Measurements from ENCODE around the gene PON1. TPM values are rescaled to one million over a fixed set of nuclear protein-coding genes. Genes with fewer than 3 reads are reported as not detected.

The PON1 gene
- total RNA-seq, 1 donor from 2014 or later: not detected

DNA sequence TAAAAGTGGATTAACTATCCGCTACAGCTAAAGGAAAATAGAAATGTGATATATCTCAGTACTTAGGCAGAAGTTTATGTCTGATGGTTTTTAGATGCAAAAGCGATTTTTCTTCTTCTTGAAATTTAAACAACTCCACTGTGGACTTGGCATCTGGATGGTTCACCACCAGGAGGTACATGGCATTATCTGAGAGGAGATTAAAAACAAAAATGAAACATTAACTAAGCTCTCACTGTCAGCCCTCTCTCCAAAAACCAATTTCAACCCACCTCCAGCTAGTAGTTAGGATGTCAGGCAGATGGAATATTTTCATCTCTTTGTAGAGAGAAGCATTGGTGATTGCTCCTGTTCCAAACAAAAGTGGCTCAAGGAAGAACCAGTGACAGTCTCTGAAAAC is 12.9 kb downstream of the PON1 start:
- H3K4me1 ChIP-seq: no peaks in the 10 kb centered on the region
- H3K36me3 ChIP-seq: no peaks in the 10 kb centered on the region
- intact Hi-C loops (cut with micrococcal nuclease): no loop called here
- no peaks in the 10 kb centered on the region for H3K27me3 ChIP-seq (ENCODE audit: low read depth)
- H3K27ac ChIP-seq (replicated peaks): no peak overlapping the region
- TF ChIP-seq, protein P1, sequence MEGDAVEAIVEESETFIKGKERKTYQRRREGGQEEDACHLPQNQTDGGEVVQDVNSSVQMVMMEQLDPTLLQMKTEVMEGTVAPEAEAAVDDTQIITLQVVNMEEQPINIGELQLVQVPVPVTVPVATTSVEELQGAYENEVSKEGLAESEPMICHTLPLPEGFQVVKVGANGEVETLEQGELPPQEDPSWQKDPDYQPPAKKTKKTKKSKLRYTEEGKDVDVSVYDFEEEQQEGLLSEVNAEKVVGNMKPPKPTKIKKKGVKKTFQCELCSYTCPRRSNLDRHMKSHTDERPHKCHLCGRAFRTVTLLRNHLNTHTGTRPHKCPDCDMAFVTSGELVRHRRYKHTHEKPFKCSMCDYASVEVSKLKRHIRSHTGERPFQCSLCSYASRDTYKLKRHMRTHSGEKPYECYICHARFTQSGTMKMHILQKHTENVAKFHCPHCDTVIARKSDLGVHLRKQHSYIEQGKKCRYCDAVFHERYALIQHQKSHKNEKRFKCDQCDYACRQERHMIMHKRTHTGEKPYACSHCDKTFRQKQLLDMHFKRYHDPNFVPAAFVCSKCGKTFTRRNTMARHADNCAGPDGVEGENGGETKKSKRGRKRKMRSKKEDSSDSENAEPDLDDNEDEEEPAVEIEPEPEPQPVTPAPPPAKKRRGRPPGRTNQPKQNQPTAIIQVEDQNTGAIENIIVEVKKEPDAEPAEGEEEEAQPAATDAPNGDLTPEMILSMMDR (IDR thresholded peaks at IDR 0.05; ENCODE audit: borderline replicate concordance): no peak
- no peak for DNase-seq
- no peak overlapping the region for H3K4me3 ChIP-seq
- H3K9me3 ChIP-seq (replicated peaks): no peaks in the 10 kb centered on the region

GRCh38 chr7:95309951-95310350 is 14.4 kb downstream of the PON1 start:
- TF ChIP-seq, protein P1 (IDR thresholded peaks at IDR 0.05; ENCODE audit: borderline replicate concordance): no peak
- intact Hi-C loops (cut with micrococcal nuclease): no loop called here
- DNase-seq: no peak

DNA sequence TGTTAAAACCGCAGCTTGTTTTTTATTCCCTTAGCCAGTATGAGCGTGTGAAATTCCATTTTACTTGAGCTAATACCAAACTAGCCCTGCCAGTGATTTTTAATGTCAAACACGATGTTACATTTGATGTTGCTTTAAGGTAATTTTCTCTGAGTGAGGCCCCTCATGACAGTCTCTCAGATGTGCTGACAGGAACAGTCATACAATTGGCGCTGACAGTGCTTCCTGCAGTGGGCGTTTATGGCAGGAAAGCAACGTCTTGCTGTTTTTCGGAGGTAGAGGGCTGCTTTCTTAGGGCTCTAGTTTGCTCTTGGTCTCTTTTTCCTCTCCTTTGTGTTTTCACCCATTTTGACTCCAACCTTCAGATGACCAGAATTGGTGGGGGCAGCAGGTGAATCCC is 19.3 kb downstream of the PON1 start:
- Histone ChIP-seq H3K27me3 (ENCODE audit: low read depth) (no peaks in the 10 kb centered on the region), H3K4me3 (no peak overlapping the region), H3K4me1 (no peaks in the 10 kb centered on the region), H3K27ac (replicated peaks) (no peak overlapping the region), H3K9me3 (replicated peaks) (no peaks in the 10 kb centered on the region), H3K36me3 (no peaks in the 10 kb centered on the region)
- no peak for DNase-seq
- intact Hi-C loops (cut with micrococcal nuclease): no loop called here
- TF ChIP-seq, protein P1 (IDR thresholded peaks at IDR 0.05; ENCODE audit: borderline replicate concordance): no peak

More at GRCh38 chr7:95309951-95310350, 14.4 kb downstream of the PON1 start:
- Histone ChIP-seq H3K4me1 (no peaks in the 10 kb centered on the region), H3K9me3 (replicated peaks) (no peaks in the 10 kb centered on the region), H3K27ac (replicated peaks) (no peak overlapping the region), H3K4me3 (no peak overlapping the region), H3K36me3 (no peaks in the 10 kb centered on the region), H3K27me3 (ENCODE audit: low read depth) (no peaks in the 10 kb centered on the region)

DNA sequence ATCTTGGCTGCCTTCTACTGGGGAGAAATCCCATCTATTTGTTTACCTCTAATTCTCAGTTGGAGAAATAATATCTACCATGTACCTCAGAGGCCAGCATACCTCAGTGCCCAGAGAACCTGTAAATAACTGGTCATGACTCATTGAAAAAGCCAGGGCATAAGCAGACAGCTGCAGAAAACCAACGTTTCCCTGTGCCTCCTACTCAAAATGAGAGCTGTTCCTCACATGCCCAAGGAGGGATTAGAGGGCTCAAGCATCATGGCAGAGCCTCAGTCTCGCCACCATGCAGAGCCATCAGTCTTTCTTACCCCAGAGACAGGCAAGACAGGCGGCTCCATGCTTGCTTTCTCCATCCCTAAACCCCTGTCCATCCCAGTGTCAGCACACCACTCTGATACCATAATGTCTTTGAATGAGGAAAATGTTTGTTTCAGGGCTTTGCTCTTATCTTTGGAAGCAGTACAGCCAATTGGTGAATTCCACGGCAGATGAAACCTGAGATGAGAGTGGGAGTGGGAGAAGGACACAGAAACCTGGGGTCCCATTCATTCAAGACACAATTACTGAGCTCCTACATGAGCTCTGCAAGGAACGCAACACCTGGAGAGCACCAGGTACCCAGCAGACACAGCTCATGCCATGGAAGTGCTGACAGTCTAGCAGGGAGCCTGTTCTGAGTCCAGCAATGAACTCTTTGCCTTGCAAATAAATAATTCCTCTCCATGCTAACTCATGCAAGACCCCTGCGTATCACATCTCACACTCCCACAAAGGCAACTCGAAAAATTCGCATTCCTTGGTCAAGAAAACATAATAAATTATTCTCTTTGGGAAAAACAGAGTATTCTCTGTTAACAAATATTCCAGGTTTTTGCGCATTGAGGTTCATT is 21.1 kb downstream of the PON1 start:
- Histone ChIP-seq H3K27me3 (ENCODE audit: low read depth) (no peaks in the 10 kb centered on the region), H3K27ac (replicated peaks) (no peak overlapping the region), H3K9me3 (replicated peaks) (no peaks in the 10 kb centered on the region), H3K4me3 (no peak overlapping the region), H3K36me3 (no peaks in the 10 kb centered on the region), H3K4me1 (no peaks in the 10 kb centered on the region)
- DNase-seq: no peak
- intact Hi-C loops (cut with micrococcal nuclease): no loop called here
- TF ChIP-seq, protein P1 (IDR thresholded peaks at IDR 0.05; ENCODE audit: borderline replicate concordance): no peak

GRCh38 chr7:95298091-95298490 is 26.2 kb downstream of the PON1 start:
- Histone ChIP-seq H3K27ac (replicated peaks) (no peak overlapping the region), H3K36me3 (no peaks in the 10 kb centered on the region), H3K9me3 (replicated peaks) (no peaks in the 10 kb centered on the region), H3K4me1 (no peaks in the 10 kb centered on the region), H3K27me3 (ENCODE audit: low read depth) (no peaks in the 10 kb centered on the region), H3K4me3 (no peak overlapping the region)
- DNase-seq: no peak
- intact Hi-C loops (cut with micrococcal nuclease): no loop called here
- TF ChIP-seq, protein P1 (IDR thresholded peaks at IDR 0.05; ENCODE audit: borderline replicate concordance): no peak
